DMS153 treated with DMSO at 0.1 percent for 48 hours (cell line): ENCODE measurements around the gene CHRM5.
A peak's percentile ranks its signal among the peaks of the same experiment; 100 is the strongest.

Source experiments
- DNase-seq: peaks from one replicate; lab custom pipeline; 2025; ENCODE audit not compliant: unreplicated experiment; lab: John Stamatoyannopoulos, UW

Gene CHRM5

DNA sequence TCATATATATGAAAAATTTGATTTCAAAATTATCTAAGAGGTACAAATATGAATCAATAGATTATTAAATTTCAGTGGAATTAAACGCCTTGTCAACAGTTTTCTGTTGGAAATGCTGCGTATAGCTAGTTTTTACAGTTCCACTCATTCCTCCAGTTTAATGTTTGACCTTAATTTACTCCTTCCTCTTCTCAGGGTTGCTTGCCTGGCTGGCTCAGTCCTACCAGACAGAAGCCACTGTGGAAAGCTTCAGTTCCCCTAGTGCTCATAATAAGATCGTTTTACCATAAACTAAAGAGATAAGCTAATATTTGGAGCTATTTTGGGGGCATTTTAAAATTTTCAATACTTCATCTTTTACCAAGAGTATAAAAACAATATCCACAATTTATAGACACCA is 110.6 kb downstream of the CHRM5 start:
- DNase-seq = no peak

DNA sequence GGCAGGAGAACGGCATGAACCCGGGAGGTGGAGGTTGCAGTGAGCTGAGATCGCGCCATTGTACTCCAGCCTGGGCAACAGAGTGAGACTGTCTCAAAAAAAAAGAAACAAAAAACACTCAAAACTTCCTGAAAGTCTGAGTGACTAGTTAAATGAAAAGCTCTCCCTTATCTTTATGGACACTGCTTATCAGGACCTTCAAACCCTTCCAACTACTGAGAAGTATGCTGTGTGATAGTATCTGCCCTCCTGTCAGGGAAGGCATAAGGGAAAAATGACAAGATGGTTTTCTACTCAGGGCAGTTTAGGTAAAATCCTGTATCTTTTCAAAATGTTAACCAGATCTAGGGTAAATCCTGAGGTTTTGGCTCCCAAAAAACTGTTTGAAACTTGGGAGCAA is 111.6 kb downstream of the CHRM5 start:
- DNase-seq = no peak

DNA sequence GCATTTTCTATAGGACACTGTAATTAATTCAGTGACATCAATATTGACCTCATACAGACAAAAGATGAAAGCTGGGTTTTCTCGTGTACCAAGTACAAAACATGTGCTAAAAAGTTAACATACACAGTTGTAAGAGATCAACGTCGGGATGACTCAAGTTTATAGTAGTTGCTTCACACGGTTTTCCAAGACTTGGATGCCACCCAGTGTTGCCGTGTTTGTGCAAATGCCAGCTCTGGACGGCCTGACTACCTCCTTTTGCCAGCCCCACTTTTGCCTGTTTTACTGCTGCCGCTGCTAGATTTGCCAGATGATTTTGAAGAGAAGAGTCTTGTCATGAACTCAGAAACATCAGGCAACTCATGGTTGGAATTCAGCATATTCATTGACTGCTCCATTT is 115.8 kb downstream of the CHRM5 start:
- no peak for DNase-seq

DNA sequence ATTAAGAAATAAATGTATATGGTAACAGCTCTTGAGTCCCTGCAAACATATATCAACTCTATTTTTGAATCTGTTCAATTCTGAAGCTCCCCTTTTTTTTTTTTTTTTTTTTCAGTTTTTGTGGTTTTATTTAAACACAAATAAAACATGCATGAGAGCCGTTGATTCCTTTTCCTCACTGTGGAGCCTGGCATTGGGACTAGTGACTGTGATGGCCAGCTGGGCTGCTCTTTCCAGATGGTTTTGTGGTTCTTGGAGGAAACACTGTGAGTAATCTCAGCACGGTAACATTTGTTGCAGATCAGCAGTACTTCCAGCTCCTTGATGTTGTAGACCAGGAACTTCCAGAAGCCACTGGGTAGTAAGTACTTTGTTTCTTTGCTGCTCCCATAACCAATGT is 117.4 kb downstream of the CHRM5 start:
- DNase-seq = no peak

DNA sequence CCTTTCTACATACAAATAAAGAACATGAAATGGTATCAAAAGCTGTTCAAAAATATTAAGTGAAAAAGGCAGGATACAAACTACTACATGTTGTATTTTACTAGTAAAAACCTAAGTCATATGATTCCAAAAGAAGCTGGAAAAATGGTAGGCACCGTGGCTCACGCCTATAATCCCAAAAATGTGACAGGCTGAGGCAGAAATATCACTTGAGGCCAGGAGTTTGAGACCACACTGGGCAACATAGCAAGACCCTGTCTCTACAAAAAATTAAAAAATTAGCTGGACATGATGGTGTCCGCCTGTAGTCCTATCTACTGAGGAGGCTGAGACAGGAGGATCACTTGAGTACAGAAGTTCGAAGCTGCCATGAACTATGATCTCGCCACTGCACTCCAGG is 131.6 kb downstream of the CHRM5 start:
- no peak for DNase-seq

DNA sequence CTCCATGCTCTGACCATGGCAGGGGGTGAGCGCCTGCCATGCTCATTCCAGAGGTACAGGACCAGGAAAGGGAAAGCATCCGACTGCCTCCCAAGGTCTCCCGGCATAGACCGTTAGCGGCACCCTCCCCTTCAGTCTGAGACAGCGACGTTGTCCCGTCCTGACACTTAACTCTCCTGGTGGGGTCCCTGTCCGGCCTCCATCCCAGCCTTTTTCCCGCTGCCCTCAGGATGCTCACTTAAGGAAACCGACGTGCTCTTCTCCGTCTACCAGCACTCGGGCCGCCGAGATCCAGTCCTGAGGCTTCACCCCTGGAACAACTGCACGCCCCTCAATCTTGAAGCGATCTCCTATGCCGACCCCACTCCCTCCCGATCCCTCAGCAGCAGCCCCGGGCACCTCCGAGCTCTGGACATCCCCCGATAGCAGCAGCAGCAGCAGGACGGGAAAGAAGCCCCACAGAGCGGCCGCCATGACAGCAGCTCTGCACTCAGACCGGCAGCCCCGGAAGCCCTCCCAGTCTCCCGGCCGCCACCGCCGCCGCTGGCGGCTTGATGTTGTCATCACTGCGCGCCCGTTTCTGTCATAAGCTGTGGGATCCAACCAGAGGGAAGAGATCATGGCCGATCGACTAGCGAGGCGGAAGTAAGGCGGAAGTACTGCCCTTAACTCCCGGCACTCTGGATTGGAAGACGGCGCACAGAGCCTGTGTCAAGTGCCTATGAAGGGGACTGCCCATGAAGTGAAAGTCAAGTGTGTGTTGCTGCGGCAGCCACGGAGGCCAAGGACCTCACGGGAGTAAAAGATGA is 133.3 kb downstream of the CHRM5 start, which contains the start of the genes EMC7 and PGBD4:
Gene EMC7, minus strand, starts transcription at position 497 of the 809 bp plus-strand sequence. Its CDS starts 23 bp downstream, at position 474.
Gene PGBD4, plus strand, starts transcription at position 718 of the 809 bp plus-strand sequence. CDS start 449 bp downstream, outside the sequence.
- DNase-seq = peak; percentile 84

DNA sequence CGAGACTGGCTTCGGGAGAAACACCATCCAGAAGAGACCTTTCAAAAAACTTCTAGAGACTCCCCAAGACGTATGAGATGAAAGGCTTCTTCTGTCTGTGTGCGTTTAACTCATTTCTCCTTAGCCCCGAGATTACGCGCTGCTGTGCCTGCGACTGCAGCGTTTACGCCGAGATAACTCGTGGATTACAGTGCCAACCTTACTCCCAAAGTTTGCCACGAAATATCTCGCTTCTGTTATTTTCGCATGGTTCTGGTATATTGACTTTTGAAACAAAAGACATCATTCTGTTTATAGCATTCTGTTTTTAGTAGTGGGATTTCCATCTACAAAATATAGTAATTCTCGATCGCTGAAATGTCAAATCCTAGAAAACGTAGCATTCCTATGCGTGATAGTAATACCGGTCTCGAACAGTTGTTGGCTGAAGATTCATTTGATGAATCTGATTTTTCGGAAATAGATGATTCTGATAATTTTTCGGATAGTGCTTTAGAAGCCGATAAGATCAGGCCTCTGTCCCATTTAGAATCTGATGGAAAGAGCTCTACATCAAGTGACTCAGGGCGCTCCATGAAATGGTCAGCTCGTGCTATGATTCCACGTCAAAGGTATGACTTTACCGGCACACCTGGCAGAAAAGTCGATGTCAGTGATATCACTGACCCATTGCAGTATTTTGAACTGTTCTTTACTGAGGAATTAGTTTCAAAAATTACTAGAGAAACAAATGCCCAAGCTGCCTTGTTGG is 134.1 kb downstream of the CHRM5 start:
- no peak for DNase-seq

DNA sequence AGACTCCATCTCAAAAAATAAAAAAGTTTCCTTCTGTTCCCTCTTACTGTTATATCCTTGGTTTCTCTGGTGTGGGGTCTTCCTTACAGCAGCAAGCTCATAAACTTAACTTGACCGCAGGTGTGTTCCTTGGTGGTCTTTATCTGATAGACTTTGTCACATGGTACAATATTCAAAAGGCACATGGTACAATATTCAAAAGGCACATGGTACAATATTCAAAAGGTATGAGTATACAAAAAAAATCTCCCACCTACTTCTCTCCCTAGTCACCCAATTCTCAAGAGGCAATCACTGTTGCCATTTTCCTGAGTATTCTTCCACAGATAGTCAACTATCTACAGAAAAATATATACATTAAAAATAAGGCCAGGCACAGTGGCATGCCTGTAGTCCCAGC is 138.1 kb downstream of the CHRM5 start:
- no peak for DNase-seq

DNA sequence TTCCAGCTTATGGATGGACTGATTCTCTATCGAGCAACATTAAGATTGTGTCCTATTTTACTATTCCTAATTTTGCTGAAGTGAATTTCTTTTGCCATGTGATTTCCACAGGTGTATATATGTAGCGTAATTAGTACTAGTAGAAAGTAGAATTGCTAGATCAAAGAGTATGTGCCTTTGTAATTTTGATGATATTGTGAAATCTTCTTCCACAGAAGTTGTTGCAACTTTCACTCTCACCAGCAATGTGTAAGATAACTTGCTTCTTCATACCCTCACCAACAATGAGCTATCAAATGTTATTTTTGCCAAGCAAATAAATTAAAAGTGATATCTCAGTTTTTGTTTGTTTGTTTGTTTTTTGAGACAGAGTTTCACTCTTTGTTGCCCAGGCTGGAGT is 139.0 kb downstream of the CHRM5 start:
- no peak for DNase-seq

DNA sequence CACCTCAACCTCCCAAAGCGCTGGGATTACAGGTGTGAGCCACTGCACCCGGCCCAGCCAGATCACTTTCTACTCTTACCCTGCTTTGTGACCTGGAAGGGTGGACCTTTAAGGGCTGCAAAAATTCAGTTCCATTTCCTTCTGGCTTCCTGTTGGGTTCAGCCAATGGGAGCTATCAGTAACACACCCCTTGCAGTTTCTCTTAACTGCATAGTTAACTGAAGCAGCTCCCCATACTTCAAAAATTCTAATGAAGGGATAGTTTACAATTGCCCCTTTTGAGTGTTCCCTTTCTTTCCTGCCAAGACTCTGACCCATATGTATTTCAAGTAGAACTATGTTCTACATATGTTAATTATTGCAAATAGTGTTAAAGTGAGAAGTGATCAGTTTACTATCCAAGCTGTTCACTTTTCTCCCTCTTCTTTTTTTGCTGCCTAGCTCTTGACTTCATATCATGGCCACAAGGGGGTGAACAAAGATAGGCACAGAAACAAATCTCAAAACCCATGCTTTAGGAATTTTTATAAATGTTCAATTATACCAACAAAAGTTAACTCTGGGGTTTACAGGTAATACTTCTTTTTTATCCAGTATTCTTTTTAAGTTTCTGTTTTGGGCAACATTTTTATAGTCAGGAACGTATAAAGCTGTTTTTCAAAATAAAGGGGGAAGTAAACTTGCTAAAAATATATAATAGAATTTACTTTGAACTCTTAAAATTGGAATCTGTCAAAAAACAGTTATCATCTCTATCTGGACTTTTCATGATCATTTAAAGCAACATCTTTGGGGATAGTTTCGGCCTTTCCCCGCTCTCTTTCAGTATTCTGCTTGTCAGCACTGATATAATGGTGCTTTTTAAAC is 141.7 kb downstream of the CHRM5 start:
- peak; percentile 0 for DNase-seq

DNA sequence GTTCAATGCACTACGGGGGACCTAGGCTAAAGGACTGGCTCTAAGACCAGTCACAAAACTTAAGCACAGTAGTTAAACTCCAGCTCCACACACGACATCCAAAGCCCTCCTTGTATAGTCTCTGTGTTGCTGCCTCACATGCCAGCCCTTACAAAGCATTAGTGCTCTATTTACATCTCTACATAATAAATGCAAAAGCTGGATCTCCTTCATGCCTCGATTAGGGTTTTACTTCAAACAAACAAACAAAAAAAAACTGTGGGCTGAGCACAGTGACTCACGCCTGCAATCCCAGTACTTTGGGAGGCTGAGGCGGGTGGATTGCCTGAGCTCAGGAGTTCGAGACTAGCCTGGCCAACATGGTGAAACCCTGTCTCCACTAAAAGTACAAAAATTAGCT is 143.2 kb downstream of the CHRM5 start:
- DNase-seq = no peak

DNA sequence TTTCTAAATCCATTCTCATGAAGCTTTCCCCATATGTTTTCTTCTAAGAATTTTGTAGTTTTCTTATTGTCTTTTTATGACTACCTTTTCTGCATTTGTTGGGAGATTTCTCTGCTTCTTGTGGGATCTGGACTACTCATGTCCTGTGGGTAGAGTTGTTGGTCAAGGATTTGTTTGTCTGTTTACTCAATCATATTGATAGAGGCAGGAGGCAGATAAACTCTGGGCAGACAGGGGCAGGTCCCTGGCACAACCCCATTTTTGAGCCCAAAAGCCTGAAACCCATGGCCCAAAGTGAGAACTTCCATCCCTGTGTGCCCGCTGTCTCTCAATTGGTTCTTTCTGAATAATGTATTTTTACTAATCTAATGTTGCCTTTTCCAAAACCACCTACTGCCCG is 145.9 kb downstream of the CHRM5 start:
- no peak for DNase-seq

DNA sequence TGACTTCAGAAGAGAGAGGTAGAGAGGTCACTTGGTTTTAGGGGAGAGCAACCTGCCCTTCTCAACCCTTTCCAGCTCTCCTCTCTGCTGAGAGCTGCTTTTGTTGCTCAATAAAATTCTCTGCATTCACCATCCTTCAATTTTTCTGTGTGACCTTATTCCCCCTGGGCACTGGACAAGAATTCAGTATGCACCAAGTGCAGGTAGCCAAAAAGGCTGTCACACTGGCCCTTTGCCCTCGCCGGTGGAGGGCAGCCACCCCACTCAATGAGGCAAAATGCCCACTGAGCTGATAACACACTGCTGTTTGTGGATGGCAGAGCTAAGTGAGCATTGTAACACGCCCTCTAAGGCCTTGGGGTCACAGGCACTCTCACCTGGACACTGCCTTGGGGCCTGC is 146.4 kb downstream of the CHRM5 start:
- no peak for DNase-seq

DNA sequence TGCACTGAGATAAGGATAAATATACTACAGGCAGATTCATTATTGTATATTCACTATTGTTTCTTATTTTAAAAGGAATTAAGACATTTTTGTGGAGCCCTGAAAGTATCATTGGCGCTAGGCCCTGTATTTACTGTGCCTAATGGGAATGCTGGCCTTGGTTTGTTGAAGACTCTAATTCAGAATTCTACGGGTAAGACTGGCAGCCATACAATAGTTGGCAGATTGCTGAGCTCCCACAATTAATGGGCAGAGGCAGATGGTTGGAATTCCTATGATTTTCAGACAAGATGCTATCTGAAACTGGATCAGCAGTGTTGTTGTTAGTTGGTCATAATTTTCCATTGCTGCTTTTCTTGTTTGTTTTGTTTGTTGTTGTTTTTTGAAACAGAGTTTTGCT is 148.3 kb downstream of the CHRM5 start:
- DNase-seq = no peak
